ENCODE data around the gene CPB2. TPM values are rescaled to one million over a fixed set of nuclear protein-coding genes. Genes with fewer than 3 reads are reported as not detected.

The CPB2 gene, protein sequence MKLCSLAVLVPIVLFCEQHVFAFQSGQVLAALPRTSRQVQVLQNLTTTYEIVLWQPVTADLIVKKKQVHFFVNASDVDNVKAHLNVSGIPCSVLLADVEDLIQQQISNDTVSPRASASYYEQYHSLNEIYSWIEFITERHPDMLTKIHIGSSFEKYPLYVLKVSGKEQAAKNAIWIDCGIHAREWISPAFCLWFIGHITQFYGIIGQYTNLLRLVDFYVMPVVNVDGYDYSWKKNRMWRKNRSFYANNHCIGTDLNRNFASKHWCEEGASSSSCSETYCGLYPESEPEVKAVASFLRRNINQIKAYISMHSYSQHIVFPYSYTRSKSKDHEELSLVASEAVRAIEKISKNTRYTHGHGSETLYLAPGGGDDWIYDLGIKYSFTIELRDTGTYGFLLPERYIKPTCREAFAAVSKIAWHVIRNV
- total RNA-seq: not detected in 2 replicates

DNA sequence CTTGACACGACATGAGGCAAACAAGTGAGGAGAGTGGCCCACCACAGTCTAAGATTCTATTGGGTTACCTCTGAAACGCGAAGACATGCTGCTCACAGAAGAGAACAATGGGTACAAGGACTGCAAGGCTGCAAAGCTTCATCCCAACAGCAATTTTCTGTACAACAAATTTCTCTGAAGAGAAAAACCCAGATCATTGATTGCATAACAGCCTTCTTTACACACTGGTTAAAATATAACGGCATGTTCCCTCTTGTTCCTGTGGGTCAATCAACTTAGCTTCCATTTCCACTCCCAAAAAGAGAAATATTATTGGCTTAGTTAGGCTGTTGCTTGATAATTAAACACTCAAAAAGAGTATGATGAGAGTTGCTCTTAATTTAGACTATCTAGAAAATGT, at the start of gene CPB2:
CPB2 (minus strand) TSS at position 166 of the 400 bp plus-strand sequence; CDS start at position 142, 24 bp downstream.

DNA sequence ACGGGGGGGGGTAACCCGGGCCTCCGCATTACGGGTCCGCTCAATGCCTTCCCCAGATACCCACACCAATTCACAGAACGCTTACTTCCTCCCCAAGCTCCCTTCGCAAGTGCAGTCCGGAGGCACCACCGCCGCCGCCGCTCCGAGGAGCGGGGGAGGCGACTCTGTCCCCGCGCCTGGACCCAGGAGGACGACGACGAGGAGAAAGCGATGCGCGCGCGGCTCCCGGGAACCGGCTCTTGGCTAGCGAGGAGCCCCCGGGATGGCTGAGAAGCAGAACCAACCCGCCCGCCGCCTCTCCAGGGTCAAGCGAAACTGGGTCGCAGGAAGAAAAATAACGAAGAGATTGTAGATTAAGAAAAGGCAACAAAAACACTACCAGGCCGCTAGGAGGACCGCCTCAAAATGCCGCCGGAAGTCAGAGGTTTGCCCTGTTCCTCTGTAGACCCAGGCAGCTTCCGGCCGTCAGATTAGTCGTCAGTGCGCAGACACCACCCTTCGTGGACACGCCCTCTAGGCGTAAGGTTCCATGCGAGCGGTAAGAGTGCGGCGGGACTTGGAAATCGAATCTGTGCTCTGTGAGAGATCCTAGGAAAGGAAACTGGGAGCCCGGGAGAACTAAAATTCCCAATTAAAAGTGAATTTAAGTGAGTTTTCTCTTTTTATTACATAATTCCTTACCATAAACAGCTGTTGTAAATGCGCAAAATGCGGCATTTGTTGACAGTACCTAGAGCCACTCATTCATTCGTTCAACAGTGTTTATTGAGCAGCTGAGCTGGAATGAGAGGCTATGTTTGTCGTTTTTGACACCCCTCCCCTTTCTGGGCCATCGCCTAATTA, 52.3 kb downstream of the CPB2 start, which contains the start of gene ZC3H13:
ZC3H13 (minus strand) TSS at position 428 of the 843 bp plus-strand sequence. CDS start 7,239 bp downstream, outside the sequence.

Other genes with a start within 250 kb of the CPB2 start
- gene ZC3H13, start 52.3 kb downstream of the CPB2 start, total RNA-seq: 17.4 and 28.4 TPM in 2 replicates
- gene LCP1, start 77.1 kb upstream of the CPB2 start, total RNA-seq: 0.33 TPM in 1 of 2 replicates, not detected in the other
- gene LRRC63, start 106.9 kb upstream of the CPB2 start, total RNA-seq: 0.17 and 0.29 TPM in 2 replicates